Measurements from ENCODE around the gene WWOX. TPM values are rescaled to one million over a fixed set of nuclear protein-coding genes. Genes with fewer than 3 reads are reported as not detected.

WWOX gene
- total RNA-seq, 1 donor from 2014 or later = 19.2 TPM

- Histone ChIP-seq H3K36me3 (no peaks in the 10 kb centered on the region), H3K4me3 (no peak overlapping the region), H3K27ac (no peak overlapping the region), H3K27me3 (ENCODE audit: low read depth) (no peaks in the 10 kb centered on the region), H3K9me3 (no peaks in the 10 kb centered on the region), H3K4me1 (no peaks in the 10 kb centered on the region)
- TF ChIP-seq CTCF (IDR thresholded peaks at IDR 0.05) = no peak
- DNase-seq (no peak), ATAC-seq (no peak)
- intact Hi-C loops (cut with DNase I) = no loop called here
Observed at GRCh38 chr16:78455861-78456260, 356.4 kb downstream of the WWOX start.

- Histone ChIP-seq H3K4me1 (peaks cover 5% of the 10 kb centered on the region), H3K36me3 (no peaks in the 10 kb centered on the region), H3K4me3 (no peak overlapping the region), H3K27ac (no peak overlapping the region), H3K27me3 (ENCODE audit: low read depth) (no peaks in the 10 kb centered on the region), H3K9me3 (no peaks in the 10 kb centered on the region)
- intact Hi-C loops (cut with DNase I) = no loop called here
- no peak for DNase-seq
- TF ChIP-seq CTCF (IDR thresholded peaks at IDR 0.05) = no peak
- no peak for ATAC-seq
Observed at GRCh38 chr16:78458588-78458987, 359.1 kb downstream of the WWOX start.

- ATAC-seq = peak in 1 of 2 donors; percentile 19
- no peak for DNase-seq
Observed at GRCh38 chr16:78460428-78460827, 361.0 kb downstream of the WWOX start.

GRCh38 chr16:78461087-78461486, 361.6 kb downstream of the WWOX start:
- intact Hi-C loops (cut with DNase I) = no loop called here
- Histone ChIP-seq H3K9me3 (no peaks in the 10 kb centered on the region), H3K27ac (no peak overlapping the region), H3K4me1 (peaks cover 5% of the 10 kb centered on the region), H3K36me3 (no peaks in the 10 kb centered on the region), H3K27me3 (ENCODE audit: low read depth) (no peaks in the 10 kb centered on the region), H3K4me3 (no peak overlapping the region)
- TF ChIP-seq CTCF (IDR thresholded peaks at IDR 0.05) = no peak
- DNase-seq (no peak), ATAC-seq (no peak)

More at GRCh38 chr16:78460428-78460827, 361.0 kb downstream of the WWOX start:
- H3K9me3 ChIP-seq = no peaks in the 10 kb centered on the region
- TF ChIP-seq CTCF (IDR thresholded peaks at IDR 0.05) = no peak
- H3K27me3 ChIP-seq (ENCODE audit: low read depth) = no peaks in the 10 kb centered on the region
- H3K36me3 ChIP-seq = no peaks in the 10 kb centered on the region
- no peak overlapping the region for H3K27ac ChIP-seq
- H3K4me1 ChIP-seq = peaks cover 5% of the 10 kb centered on the region
- intact Hi-C loops (cut with DNase I) = no loop called here
- H3K4me3 ChIP-seq = no peak overlapping the region

- no peak overlapping the region for H3K4me3 ChIP-seq
- no peak overlapping the region for H3K27ac ChIP-seq
- ATAC-seq = peak in 1 of 2 donors; percentile 46
- H3K36me3 ChIP-seq = no peaks in the 10 kb centered on the region
- no peak for DNase-seq
- no peak for TF ChIP-seq CTCF (IDR thresholded peaks at IDR 0.05)
- intact Hi-C loops (cut with DNase I) = no loop called here
- no peaks in the 10 kb centered on the region for H3K9me3 ChIP-seq
- H3K4me1 ChIP-seq = peaks cover 5% of the 10 kb centered on the region
- no peaks in the 10 kb centered on the region for H3K27me3 ChIP-seq (ENCODE audit: low read depth)
Observed at GRCh38 chr16:78461496-78462287, 362.2 kb downstream of the WWOX start.

Data from lower lobe of right lung (tissue), 2 donors.